Neuron (in vitro differentiated cells): ENCODE measurements around the gene MRPL10.

Experiments
- H2AFZ ChIP-seq: one replicate; pipeline ENCODE4 v1.6.1; 2013; ENCODE audit warnings: low read depth, mild to moderate bottlenecking, inconsistent platforms, low read length, moderate library complexity
- H3K27me3 ChIP-seq: one replicate; pipeline ENCODE4 v1.6.1; 2013; ENCODE audit warnings: low read length; ENCODE audit not compliant: insufficient read depth
- H3K36me3 ChIP-seq: one replicate; pipeline ENCODE4 v1.6.1; 2013; ENCODE audit warnings: low read length; ENCODE audit not compliant: insufficient read depth
- H3K4me1 ChIP-seq: one replicate; pipeline ENCODE4 v1.6.1; 2013; ENCODE audit warnings: low read length; ENCODE audit not compliant: insufficient read depth
- H3K4me3 ChIP-seq: 2 replicates; pipeline ENCODE4 v1.5.1; 2013; ENCODE audit warnings: mild to moderate bottlenecking, low read length, moderate library complexity
- H3K9me3 ChIP-seq: one replicate; pipeline ENCODE4 v1.6.1; 2013; ENCODE audit warnings: low read length

Gene MRPL10

GRCh38 chr17:47801906-47802305 is 29.4 kb downstream of the MRPL10 start:
- H3K36me3 ChIP-seq, result no peaks in the 10 kb centered on the region
- H3K4me1 ChIP-seq, result no peaks in the 10 kb centered on the region
- H2AFZ ChIP-seq, result no peak overlapping the region
- H3K27me3 ChIP-seq, result peaks cover 35% of the 10 kb centered on the region
- H3K9me3 ChIP-seq, result no peaks in the 10 kb centered on the region
- H3K4me3 ChIP-seq, result no peak overlapping the region

GRCh38 chr17:47801176-47801765 is 30.1 kb downstream of the MRPL10 start:
- Histone ChIP-seq H3K36me3 (no peaks in the 10 kb centered on the region), H2AFZ (no peak overlapping the region), H3K27me3 (peaks cover 35% of the 10 kb centered on the region)

GRCh38 chr17:47800686-47801085 is 30.7 kb downstream of the MRPL10 start:
- Histone ChIP-seq H3K9me3 (no peaks in the 10 kb centered on the region), H3K4me1 (no peaks in the 10 kb centered on the region), H3K36me3 (no peaks in the 10 kb centered on the region), H3K27me3 (peaks cover 35% of the 10 kb centered on the region), H3K4me3 (no peak overlapping the region), H2AFZ (no peak overlapping the region)

More at GRCh38 chr17:47801176-47801765, 30.1 kb downstream of the MRPL10 start:
- H3K4me3 ChIP-seq, result no peak overlapping the region
- H3K4me1 ChIP-seq, result no peaks in the 10 kb centered on the region
- no peaks in the 10 kb centered on the region for H3K9me3 ChIP-seq

GRCh38 chr17:47797797-47798196 is 33.5 kb downstream of the MRPL10 start:
- H3K4me3 ChIP-seq, result no peak overlapping the region
- no peak overlapping the region for H2AFZ ChIP-seq
- peaks cover 49% of the 10 kb centered on the region for H3K27me3 ChIP-seq
- H3K4me1 ChIP-seq, result no peaks in the 10 kb centered on the region
- H3K36me3 ChIP-seq, result no peaks in the 10 kb centered on the region
- no peaks in the 10 kb centered on the region for H3K9me3 ChIP-seq

GRCh38 chr17:47792979-47793378 is 38.4 kb downstream of the MRPL10 start:
- Histone ChIP-seq H3K27me3 (peaks cover 58% of the 10 kb centered on the region), H3K9me3 (no peaks in the 10 kb centered on the region), H3K4me1 (peaks cover 2% of the 10 kb centered on the region)

GRCh38 chr17:47792457-47792856 is 38.9 kb downstream of the MRPL10 start:
- H3K27me3 ChIP-seq, result peaks cover 53% of the 10 kb centered on the region
- no peaks in the 10 kb centered on the region for H3K9me3 ChIP-seq
- H3K4me3 ChIP-seq, result no peak overlapping the region
- H3K4me1 ChIP-seq, result peaks cover 2% of the 10 kb centered on the region
- no peak overlapping the region for H2AFZ ChIP-seq
- no peaks in the 10 kb centered on the region for H3K36me3 ChIP-seq

More at GRCh38 chr17:47792979-47793378, 38.4 kb downstream of the MRPL10 start:
- H2AFZ ChIP-seq, result no peak overlapping the region
- H3K36me3 ChIP-seq, result no peaks in the 10 kb centered on the region
- no peak overlapping the region for H3K4me3 ChIP-seq

- Histone ChIP-seq H3K36me3 (no peaks in the 10 kb centered on the region), H2AFZ (no peak overlapping the region), H3K4me3 (no peak overlapping the region), H3K9me3 (no peaks in the 10 kb centered on the region), H3K27me3 (peaks cover 53% of the 10 kb centered on the region), H3K4me1 (peaks cover 2% of the 10 kb centered on the region)
Observed at GRCh38 chr17:47791025-47791424, 40.3 kb downstream of the MRPL10 start.

- H2AFZ ChIP-seq, result peak overlapping the region; percentile 94
- H3K4me3 ChIP-seq, result peak overlapping the region; percentile 61
Observed at GRCh38 chr17:47789611-47790561, 41.5 kb downstream of the MRPL10 start.

GRCh38 chr17:47785538-47786123 is 45.7 kb downstream of the MRPL10 start:
- no peaks in the 10 kb centered on the region for H3K36me3 ChIP-seq
- peaks cover 24% of the 10 kb centered on the region for H3K27me3 ChIP-seq
- H2AFZ ChIP-seq, result no peak overlapping the region

More at GRCh38 chr17:47789611-47790561, 41.5 kb downstream of the MRPL10 start:
- Histone ChIP-seq H3K36me3 (no peaks in the 10 kb centered on the region), H3K9me3 (no peaks in the 10 kb centered on the region), H3K27me3 (peaks cover 45% of the 10 kb centered on the region), H3K4me1 (peaks cover 2% of the 10 kb centered on the region)

GRCh38 chr17:47781397-47781796 is 49.9 kb downstream of the MRPL10 start:
- H3K9me3 ChIP-seq, result no peaks in the 10 kb centered on the region
- H3K4me3 ChIP-seq, result no peak overlapping the region
- no peaks in the 10 kb centered on the region for H3K36me3 ChIP-seq
- H3K27me3 ChIP-seq, result peaks cover 16% of the 10 kb centered on the region
- no peak overlapping the region for H2AFZ ChIP-seq
- H3K4me1 ChIP-seq, result no peaks in the 10 kb centered on the region

More at GRCh38 chr17:47785538-47786123, 45.7 kb downstream of the MRPL10 start:
- Histone ChIP-seq H3K4me1 (peaks cover 2% of the 10 kb centered on the region), H3K9me3 (no peaks in the 10 kb centered on the region), H3K4me3 (no peak overlapping the region)

- Histone ChIP-seq H3K9me3 (no peaks in the 10 kb centered on the region), H3K36me3 (no peaks in the 10 kb centered on the region), H3K4me3 (no peak overlapping the region), H3K27me3 (peaks cover 16% of the 10 kb centered on the region), H2AFZ (no peak overlapping the region), H3K4me1 (no peaks in the 10 kb centered on the region)
Observed at GRCh38 chr17:47778184-47778635, 53.1 kb downstream of the MRPL10 start.

- Histone ChIP-seq H3K36me3 (no peaks in the 10 kb centered on the region), H3K27me3 (peaks cover 11% of the 10 kb centered on the region), H3K4me1 (no peaks in the 10 kb centered on the region), H2AFZ (no peak overlapping the region), H3K9me3 (no peaks in the 10 kb centered on the region), H3K4me3 (no peak overlapping the region)
Observed at GRCh38 chr17:47776330-47777197, 54.8 kb downstream of the MRPL10 start.
